Inferior parietal cortex (tissue), 1 donor: ENCODE results near the gene ZNF213.
A peak's percentile ranks its signal among the peaks of the same experiment; 100 is the strongest.
"Not testable (repeated sequence)": the region's sequence is repeated elsewhere in the genome, so short reads cannot be mapped to it uniquely, and the experiment has no call there.

ENCODE experiments used
- DNase-seq: peaks from one replicate; pipeline ENCODE4 v3.0.0-alpha.2; 2016; ENCODE audit errors: extremely low spot score

The ZNF213 gene

DNA sequence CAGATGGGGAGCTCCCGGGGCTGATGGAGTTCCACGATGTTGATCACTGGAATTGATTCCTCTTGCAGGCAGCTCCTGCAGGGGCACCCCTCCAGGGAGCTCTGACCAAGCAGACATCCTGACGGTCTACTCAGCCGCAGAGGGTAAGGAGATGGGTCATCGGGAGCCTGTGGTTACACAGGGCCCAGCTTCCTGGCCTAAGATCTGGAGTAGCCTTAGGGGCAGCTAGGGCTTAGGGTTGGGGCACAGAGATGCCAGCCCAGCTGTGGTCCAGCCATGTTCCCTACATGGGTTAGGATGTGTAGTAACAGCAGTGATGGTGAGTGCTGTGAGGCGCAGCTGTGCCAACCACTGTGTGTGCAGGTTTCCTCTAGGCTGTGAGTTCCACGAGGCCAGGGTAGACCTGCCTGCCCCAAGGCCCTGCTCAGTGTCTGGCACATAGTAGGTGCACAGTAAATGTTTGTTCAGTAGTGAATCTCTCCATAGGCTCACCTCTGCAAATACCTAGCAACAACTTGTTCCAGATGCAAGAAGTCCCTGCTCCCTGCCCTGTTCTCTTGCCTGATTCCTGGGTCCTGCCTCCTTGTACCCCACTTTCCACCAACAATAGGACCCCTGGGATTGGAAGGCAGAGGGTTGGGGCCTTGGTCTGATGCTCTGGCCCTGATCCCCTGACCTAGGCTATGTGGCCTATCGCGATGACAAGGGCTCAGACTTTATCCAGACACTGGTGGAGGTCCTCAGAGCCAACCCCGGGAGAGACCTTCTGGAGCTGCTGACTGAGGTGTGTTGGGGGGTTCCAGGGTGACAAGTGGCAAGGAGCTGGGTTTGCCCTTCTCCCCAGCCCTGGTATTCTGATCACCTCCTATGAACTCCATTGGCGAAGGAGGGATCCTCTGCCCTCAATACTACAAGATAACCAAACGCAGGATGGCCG, 13.7 kb downstream of the ZNF213 start:
- DNase-seq = no peak

DNA sequence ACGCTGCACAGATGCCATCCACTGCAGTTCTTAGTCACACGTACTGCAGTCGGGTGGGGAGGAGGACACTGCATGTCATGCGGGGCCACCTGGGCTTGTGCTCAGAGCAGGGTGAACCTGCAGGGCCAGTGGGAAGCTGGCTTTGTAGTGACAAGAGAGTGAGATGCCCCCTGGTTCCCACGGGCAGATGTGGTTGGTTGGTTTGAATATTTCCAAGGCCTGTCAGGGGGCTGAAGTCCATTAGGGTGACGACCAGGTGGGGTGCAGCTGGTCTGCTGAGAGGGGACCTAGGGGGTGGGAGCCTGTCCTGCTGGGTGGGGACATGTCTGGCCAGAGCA, 14.3 kb downstream of the ZNF213 start:
- no peak for DNase-seq

GRCh38 chr16:3149630-3150345, 15.0 kb downstream of the ZNF213 start:
- peak; percentile 45 for DNase-seq

GRCh38 chr16:3150346-3151218, 15.8 kb downstream of the ZNF213 start:
- peak; percentile 99 for DNase-seq

- no peak for DNase-seq
Observed at GRCh38 chr16:3152027-3152276, 17.1 kb downstream of the ZNF213 start.

DNA sequence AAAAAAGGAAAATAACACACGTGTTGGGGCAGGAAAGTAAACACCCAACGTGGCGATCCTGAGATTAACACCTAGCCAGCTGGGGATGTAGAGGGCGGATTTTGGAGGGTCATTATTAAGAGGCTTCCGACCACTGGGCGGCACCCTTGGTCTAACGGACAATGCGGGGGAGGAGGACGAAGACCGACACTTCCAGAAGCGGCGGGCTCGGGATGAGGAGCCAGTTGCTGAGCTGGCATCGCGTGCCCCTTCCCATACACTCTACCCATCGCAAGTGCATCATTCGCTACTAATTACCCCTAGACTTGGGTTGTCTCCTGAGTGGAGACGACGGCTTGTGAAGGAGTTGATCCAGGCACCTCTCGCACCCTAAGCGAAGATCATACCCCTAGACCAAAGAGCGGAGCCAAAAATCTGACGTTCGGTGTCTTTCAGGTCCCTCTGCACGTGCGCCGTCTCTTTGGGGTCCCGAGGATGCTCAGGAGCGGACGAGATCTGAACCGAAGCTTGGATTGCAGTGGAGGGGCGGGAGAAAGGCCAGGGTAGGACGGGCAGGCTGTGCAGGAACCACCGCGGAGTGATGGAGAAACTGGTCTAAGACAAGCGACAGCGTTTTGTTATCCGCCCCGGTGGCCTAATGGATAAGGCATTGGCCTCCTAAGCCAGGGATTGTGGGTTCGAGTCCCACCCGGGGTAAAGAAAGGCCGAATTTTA, 17.6 kb downstream of the ZNF213 start:
- DNase-seq = peak; percentile 92

DNA sequence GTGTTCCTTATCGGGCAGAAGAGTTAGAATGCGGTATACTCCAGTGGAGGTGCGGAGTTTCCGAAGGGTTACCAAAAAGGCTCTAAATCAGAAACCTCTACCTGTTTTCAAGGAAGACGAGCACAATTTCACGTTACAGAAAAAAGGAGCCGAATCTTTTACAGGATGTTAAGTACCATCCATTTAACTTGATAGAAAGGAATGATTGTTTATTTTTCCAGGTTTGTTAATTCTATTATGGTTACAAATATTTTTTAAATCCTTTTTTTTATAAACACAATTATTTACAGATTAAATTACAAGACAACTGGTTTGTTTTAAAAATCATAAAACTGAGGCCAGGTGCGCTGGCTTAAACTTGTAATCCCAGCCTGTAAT, 18.2 kb downstream of the ZNF213 start:
- no peak for DNase-seq

GRCh38 chr16:3155181-3155580, 20.4 kb downstream of the ZNF213 start:
- no peak for DNase-seq

DNA sequence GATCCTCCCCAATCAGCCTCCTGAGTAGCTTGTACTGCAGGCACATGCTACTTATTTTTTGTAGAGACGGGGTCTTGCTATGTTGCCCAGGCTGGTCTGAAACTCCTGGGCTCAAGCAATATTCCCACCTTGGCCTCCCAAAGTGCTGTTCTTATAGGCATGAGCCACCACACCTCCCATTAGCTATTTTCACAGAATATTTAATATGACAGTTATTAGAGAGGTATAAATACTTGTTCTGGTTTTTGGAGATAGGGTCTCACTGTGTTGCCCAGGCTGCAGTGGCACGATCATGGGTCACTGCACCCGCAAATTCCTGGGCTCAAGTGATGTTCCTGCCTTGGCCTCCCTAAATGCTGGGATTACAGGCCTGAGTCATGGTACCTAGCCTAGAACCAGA, 21.1 kb downstream of the ZNF213 start:
- no peak for DNase-seq

DNA sequence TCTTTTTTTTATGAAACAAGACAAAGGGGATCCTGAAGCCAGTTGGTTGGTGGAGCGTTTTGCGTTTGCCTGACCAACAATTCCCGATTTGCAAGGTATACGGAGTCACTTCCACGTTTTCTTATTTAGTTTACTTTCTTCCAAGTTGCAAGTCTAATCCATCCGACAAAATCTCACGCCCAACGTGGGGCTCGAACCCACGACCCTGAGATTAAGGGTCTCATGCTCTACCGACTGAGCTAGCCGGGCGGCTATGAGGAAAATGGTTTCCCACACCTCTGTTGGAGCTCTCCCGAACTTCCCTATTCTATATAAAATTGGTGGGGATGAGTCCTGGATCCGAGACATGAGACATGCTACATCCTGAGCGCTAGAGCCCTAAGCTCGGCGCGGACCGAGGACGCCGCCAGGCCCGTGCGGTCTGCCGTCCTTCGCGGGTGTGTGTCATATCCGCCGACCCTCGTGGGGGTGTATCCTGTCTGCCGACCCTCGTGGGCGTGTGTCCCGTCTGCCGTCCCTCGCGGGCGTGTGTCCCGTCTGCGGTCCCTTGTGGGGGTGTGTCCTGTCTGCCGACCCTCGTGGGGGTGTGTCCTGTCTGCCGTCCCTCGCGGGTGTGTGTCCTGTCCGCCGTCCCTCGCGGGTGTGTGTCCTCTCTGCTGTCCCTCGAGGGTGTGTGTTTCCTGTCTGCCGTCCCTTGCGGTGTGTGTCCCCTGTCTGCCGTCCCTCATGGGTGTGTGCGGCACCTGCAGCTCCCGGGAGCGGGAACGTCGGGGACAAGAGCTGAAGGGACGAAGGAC, 22.6 kb downstream of the ZNF213 start:
- peak; percentile 57 for DNase-seq

DNA sequence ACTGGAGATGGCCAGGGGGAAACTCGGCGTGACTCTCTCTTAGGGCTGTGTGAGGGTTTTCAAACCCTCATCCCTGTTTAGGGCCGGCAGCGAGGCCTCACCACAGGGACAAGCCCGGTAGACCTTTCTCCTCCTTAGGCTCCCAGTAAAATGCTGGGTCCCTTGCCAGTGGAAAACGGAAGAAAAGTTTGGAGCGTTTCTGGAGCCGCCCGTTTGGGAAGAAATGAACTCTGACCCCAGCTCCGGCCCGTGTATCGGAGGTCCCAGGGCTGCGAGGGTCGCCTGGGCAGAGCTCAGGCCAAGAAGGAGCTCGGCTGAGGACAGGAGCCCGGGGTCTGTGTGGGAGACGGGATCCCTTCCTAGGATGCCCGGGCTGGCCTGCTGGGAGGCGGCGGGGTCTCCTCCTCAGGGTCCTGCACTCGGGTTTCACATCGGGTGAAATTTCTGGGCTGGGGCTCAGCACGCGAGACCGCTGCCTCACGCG, 23.2 kb downstream of the ZNF213 start:
- DNase-seq = no peak

DNA sequence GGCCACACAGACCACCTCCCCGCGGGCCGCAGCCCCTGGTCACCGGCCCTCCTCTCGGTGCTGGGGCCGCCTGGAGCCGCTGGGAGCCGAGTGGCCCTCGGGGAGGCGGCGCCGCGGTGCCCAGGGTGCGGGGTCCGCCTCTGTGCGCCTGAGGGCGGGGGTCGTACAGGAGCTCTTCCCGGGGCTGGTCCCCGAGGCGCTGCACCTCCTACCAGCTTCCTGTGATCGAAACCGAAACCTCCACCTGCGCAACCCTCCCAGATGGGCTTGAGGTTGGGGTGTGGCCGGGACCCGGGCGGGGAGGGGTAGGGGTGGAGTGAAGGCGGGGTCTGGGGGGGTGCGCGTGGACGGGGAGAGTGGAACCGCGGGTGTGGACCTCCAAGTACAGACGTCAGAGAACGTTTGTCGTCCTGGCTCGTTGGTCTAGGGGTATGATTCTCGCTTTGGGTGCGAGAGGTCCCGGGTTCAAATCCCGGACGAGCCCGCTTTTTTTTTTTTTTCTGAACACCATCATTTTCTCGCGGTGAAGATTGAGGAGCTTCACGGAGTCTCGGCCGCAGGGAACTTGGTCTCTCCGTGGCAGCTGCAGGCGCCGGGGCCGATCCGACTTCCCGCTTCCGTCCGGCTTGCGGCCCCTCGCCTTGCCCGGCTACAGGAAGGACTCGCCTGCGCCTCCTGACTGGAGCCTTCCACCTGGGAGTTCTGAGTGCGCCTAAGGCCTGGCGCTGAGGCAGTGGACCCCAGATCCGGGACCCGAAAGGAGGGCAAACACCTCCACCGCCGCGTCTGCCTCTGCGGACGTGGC, 23.9 kb downstream of the ZNF213 start:
- no peak for DNase-seq

- no peak for DNase-seq
Observed at GRCh38 chr16:3161235-3162018, 26.6 kb downstream of the ZNF213 start.

GRCh38 chr16:3164121-3164991, 29.5 kb downstream of the ZNF213 start:
- no peak for DNase-seq

GRCh38 chr16:3165111-3165822, 30.4 kb downstream of the ZNF213 start:
- DNase-seq = no peak

DNA sequence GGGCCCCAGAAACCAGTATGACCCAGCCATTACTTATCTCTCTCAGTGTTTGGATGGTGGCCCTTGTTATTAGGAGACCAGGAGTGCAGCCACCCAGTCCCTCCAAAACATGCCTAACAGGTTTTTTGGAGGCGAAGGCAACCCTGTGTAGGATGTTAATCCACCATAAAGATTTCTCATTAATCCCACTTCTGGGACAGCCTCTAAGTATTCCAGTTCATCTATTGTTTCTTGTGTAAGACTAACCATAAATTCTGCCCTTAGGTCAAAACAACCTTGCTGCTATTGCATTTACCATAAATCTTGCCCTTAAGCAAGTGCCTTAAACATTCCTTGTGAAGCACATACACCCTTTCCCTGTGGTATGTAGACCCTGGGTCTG, 31.7 kb downstream of the ZNF213 start:
- no peak for DNase-seq

GRCh38 chr16:3168729-3169128, 33.9 kb downstream of the ZNF213 start:
- not testable (repeated sequence) for DNase-seq
